GM23338 (cell line): ENCODE measurements around the gene RTP5. TPM values are rescaled to one million over a fixed set of nuclear protein-coding genes. Genes with fewer than 3 reads are reported as not detected.

Experiments
- ATAC-seq: fragments of 200-7000 bp; cut with Tn5 transposase; 3 replicates; pipeline ENCODE4 v1.9.1; 2020
- DNase-seq: peaks from one replicate; pipeline ENCODE4 v3.0.0-alpha.2; 2015; ENCODE audit warnings: low spot score
- H2AFZ ChIP-seq: fragments of 200-600 bp; sonication (generic); 2 replicates; pipeline ENCODE4 v1.8.0; 2016; ENCODE audit warnings: antibody characterized with exemption, mild to moderate bottlenecking, moderate library complexity
- H3F3A ChIP-seq: fragments of 200-600 bp; sonication (generic); replicated peaks from 2 replicates; pipeline ENCODE4 v1.8.0; 2017; ENCODE audit warnings: antibody characterized with exemption, mixed run types, low read depth
- H3K27ac ChIP-seq: fragments of 200-600 bp; sonication (generic); 2 replicates; pipeline ENCODE4 v1.6.1; 2016; ENCODE audit warnings: low read depth
- H3K27me3 ChIP-seq: fragments of 200-600 bp; sonication (generic); 2 replicates; pipeline ENCODE4 v1.8.0; 2016; ENCODE audit warnings: mild to moderate bottlenecking, mixed run types, moderate library complexity; ENCODE audit not compliant: insufficient read depth
- H3K36me3 ChIP-seq: fragments of 200-600 bp; sonication (generic); 2 replicates; pipeline ENCODE4 v1.8.0; 2016; ENCODE audit warnings: mild to moderate bottlenecking; ENCODE audit not compliant: insufficient read depth
- H3K4me1 ChIP-seq: fragments of 200-600 bp; sonication (generic); 2 replicates; pipeline ENCODE4 v1.8.0; 2016; ENCODE audit warnings: mild to moderate bottlenecking, moderate library complexity; ENCODE audit not compliant: insufficient read depth
- H3K4me2 ChIP-seq: fragments of 200-600 bp; sonication (generic); 2 replicates; pipeline ENCODE4 v1.7.1; 2017; ENCODE audit warnings: mixed run types
- H3K4me3 ChIP-seq: fragments of 200-600 bp; sonication (generic); 2 replicates; pipeline ENCODE4 v1.6.1; 2016; ENCODE audit warnings: mixed run types
- H3K79me2 ChIP-seq: fragments of 200-600 bp; sonication (generic); replicated peaks from 2 replicates; pipeline ENCODE4 v1.8.0; 2017; ENCODE audit warnings: mild to moderate bottlenecking; ENCODE audit not compliant: insufficient read depth
- H3K9me2 ChIP-seq: fragments of 200-600 bp; sonication (generic); 2 replicates; pipeline ENCODE4 v1.8.0; 2017; ENCODE audit not compliant: insufficient read depth
- H4K20me1 ChIP-seq: fragments of 200-600 bp; sonication (generic); replicated peaks from 2 replicates; pipeline ENCODE4 v1.8.0; 2017; ENCODE audit warnings: mild to moderate bottlenecking; ENCODE audit not compliant: insufficient read depth
- H3K27ac Mint-ChIP-seq: 2 replicates; pipeline ENCODE4 v1.8.0; 2020; ENCODE audit warnings: inconsistent platforms, mild to moderate bottlenecking, moderate library complexity, mixed read lengths
- H3K27me3 Mint-ChIP-seq: 3 replicates; pipeline ENCODE4 v1.8.0; 2022; ENCODE audit warnings: low read depth, mild to moderate bottlenecking, moderate library complexity, mixed read lengths, inconsistent platforms; ENCODE audit not compliant: insufficient read depth, poor library complexity
- H3K36me3 Mint-ChIP-seq: 3 replicates; pipeline ENCODE4 v1.8.0; 2021; ENCODE audit warnings: low read depth, mild to moderate bottlenecking, inconsistent platforms, moderate library complexity, mixed read lengths
- H3K4me1 Mint-ChIP-seq: 3 replicates; pipeline ENCODE4 v1.8.0; 2020; ENCODE audit warnings: mild to moderate bottlenecking, inconsistent platforms, mixed read lengths
- H3K4me3 Mint-ChIP-seq: 3 replicates; pipeline ENCODE4 v1.8.0; 2021; ENCODE audit warnings: moderate library complexity, mild to moderate bottlenecking, inconsistent platforms, mixed read lengths
- H3K9me3 Mint-ChIP-seq: 3 replicates; pipeline ENCODE4 v1.8.0; 2020; ENCODE audit warnings: moderate library complexity, mild to moderate bottlenecking, inconsistent platforms, mixed read lengths
- CREB1 ChIP-seq: fragments of 250-450 bp; sonication (Bioruptor Pico); IDR thresholded peaks from 2 replicates; pipeline ENCODE4 v1.5.0; 2020; ENCODE audit warnings: low read depth, mild to moderate bottlenecking, moderate library complexity
- EZH2 ChIP-seq: fragments of 200-600 bp; sonication (generic); IDR thresholded peaks from one replicate; pipeline ENCODE4 v1.8.0; 2017; ENCODE audit warnings: antibody characterized with exemption, mild to moderate bottlenecking, low read depth; ENCODE audit not compliant: unreplicated experiment
- EZH2phosphoT487 ChIP-seq: fragments of 200-600 bp; sonication (generic); IDR thresholded peaks from one replicate; pipeline ENCODE4 v1.8.1; 2018; ENCODE audit warnings: antibody characterized with exemption; ENCODE audit not compliant: unreplicated experiment
- JUNB ChIP-seq: IDR thresholded peaks from one replicate; pipeline ENCODE4 v1.6.1; 2016; ENCODE audit warnings: antibody characterized with exemption; ENCODE audit not compliant: unreplicated experiment
- NANOG ChIP-seq: IDR thresholded peaks from 2 replicates; pipeline ENCODE4 v1.6.1; 2016; ENCODE audit warnings: antibody characterized with exemption, borderline replicate concordance
- STAT1 ChIP-seq: IDR thresholded peaks from one replicate; pipeline ENCODE4 v1.6.1; 2016; ENCODE audit warnings: antibody characterized with exemption; ENCODE audit not compliant: unreplicated experiment
- ZNF114 ChIP-seq: fragments of 250-450 bp; sonication (Bioruptor Pico); IDR thresholded peaks from 2 replicates; pipeline ENCODE4 v1.5.0; 2020; ENCODE audit warnings: mild to moderate bottlenecking, moderate library complexity
- polyA plus RNA-seq: library from polyadenylated mRNA; unstranded; fragments of >200 nt; fragmentation: Nextera tagmentation; extraction: Ambion mirVana; gene quantifications from 2 replicates; pipeline ENCODE4 v1.2.1, GENCODE V29; 2016
- total RNA-seq: library from RNA; depleted of rRNA; stranded (reverse); fragments of >200 nt; shearing (Covaris generic); gene quantifications from 2 replicates; pipeline ENCODE4 v1.2.3, GENCODE V29; 2014
- TF ChIP-seq, protein P1 (sequence below): IDR thresholded peaks from one replicate; pipeline ENCODE4 v1.6.1; 2018; ENCODE audit warnings: antibody characterized with exemption; ENCODE audit not compliant: unreplicated experiment
- TF ChIP-seq, protein P2 (sequence below), 2 experiments: fragments of 200-600 bp in 1 of 2; sonication (generic) in 1 of 2; conservative IDR thresholded peaks; 2 replicates each; pipeline versions ENCODE4 v1.5.1 to v1.6.1; 2016 to 2017; ENCODE audit warnings: antibody characterized with exemption in 2 of 2, low read depth in 2 of 2, mild to moderate bottlenecking in 2 of 2, moderate library complexity in 1 of 2
- TF ChIP-seq, protein P3 (sequence below): fragments of 250-450 bp; sonication (Bioruptor Pico); IDR thresholded peaks from 2 replicates; pipeline ENCODE4 v1.5.0; 2020; ENCODE audit warnings: mild to moderate bottlenecking, moderate library complexity
- TF ChIP-seq, protein P4 (sequence below): IDR thresholded peaks from 2 replicates; pipeline ENCODE4 v1.6.1; 2016; ENCODE audit warnings: antibody characterized with exemption

The RTP5 gene
- total and polyA plus RNA-seq, 2 experiments from 2014 or later, result not detected

DNA sequence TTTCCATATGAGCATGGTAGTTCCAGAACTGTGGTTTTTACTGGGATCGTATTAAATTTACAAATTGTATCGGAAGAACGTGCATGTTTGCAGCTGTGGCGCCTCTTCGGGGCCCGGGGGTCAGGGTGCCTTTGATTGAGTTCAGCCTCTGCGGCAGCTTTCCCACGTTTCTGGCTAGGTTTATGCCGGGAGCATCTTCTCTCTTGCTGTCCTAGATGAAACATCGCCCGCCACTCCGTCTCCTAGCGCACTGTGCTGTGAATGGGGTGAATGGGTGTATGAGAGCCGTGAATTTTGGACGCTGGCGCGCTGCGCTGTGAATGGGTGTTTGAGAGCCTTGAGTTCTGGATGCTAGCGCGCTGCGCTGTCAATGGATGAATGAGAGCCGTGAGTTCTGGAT, 23.1 kb upstream of the RTP5 start:
- ATAC-seq (no peak), DNase-seq (no peak)
- H4K20me1 ChIP-seq, result no peaks in the 10 kb centered on the region
- Mint-ChIP-seq H3K36me3 (no peaks in the 10 kb centered on the region), H3K27ac (no peak overlapping the region), H3K9me3 (no peaks in the 10 kb centered on the region), H3K27me3 (peaks cover 36% of the 10 kb centered on the region), H3K4me3 (no peak overlapping the region; the same call in 2 of the 3 replicates), H3K4me1 (peaks cover 7% of the 10 kb centered on the region)
- no peak overlapping the region for H3K4me3 ChIP-seq
- no peaks in the 10 kb centered on the region for H3K79me2 ChIP-seq
- H3F3A ChIP-seq, result no peaks in the 10 kb centered on the region
- H3K9me2 ChIP-seq, result no peaks in the 10 kb centered on the region
- no peak overlapping the region for H2AFZ ChIP-seq
- no peak overlapping the region for H3K4me2 ChIP-seq
- H3K4me1 ChIP-seq, result no peaks in the 10 kb centered on the region; the same call in 1 of the 2 replicates
- H3K27me3 ChIP-seq, result peaks cover 22% of the 10 kb centered on the region
- H3K36me3 ChIP-seq, result no peaks in the 10 kb centered on the region
- TF ChIP-seq, protein P1, sequence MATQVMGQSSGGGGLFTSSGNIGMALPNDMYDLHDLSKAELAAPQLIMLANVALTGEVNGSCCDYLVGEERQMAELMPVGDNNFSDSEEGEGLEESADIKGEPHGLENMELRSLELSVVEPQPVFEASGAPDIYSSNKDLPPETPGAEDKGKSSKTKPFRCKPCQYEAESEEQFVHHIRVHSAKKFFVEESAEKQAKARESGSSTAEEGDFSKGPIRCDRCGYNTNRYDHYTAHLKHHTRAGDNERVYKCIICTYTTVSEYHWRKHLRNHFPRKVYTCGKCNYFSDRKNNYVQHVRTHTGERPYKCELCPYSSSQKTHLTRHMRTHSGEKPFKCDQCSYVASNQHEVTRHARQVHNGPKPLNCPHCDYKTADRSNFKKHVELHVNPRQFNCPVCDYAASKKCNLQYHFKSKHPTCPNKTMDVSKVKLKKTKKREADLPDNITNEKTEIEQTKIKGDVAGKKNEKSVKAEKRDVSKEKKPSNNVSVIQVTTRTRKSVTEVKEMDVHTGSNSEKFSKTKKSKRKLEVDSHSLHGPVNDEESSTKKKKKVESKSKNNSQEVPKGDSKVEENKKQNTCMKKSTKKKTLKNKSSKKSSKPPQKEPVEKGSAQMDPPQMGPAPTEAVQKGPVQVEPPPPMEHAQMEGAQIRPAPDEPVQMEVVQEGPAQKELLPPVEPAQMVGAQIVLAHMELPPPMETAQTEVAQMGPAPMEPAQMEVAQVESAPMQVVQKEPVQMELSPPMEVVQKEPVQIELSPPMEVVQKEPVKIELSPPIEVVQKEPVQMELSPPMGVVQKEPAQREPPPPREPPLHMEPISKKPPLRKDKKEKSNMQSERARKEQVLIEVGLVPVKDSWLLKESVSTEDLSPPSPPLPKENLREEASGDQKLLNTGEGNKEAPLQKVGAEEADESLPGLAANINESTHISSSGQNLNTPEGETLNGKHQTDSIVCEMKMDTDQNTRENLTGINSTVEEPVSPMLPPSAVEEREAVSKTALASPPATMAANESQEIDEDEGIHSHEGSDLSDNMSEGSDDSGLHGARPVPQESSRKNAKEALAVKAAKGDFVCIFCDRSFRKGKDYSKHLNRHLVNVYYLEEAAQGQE, result no peak
- TF ChIP-seq, protein P2, sequence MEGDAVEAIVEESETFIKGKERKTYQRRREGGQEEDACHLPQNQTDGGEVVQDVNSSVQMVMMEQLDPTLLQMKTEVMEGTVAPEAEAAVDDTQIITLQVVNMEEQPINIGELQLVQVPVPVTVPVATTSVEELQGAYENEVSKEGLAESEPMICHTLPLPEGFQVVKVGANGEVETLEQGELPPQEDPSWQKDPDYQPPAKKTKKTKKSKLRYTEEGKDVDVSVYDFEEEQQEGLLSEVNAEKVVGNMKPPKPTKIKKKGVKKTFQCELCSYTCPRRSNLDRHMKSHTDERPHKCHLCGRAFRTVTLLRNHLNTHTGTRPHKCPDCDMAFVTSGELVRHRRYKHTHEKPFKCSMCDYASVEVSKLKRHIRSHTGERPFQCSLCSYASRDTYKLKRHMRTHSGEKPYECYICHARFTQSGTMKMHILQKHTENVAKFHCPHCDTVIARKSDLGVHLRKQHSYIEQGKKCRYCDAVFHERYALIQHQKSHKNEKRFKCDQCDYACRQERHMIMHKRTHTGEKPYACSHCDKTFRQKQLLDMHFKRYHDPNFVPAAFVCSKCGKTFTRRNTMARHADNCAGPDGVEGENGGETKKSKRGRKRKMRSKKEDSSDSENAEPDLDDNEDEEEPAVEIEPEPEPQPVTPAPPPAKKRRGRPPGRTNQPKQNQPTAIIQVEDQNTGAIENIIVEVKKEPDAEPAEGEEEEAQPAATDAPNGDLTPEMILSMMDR (conservative IDR thresholded peaks at IDR 0.05; ENCODE audit: low read depth in 2 of 2), result no peak
- TF ChIP-seq, protein P3, sequence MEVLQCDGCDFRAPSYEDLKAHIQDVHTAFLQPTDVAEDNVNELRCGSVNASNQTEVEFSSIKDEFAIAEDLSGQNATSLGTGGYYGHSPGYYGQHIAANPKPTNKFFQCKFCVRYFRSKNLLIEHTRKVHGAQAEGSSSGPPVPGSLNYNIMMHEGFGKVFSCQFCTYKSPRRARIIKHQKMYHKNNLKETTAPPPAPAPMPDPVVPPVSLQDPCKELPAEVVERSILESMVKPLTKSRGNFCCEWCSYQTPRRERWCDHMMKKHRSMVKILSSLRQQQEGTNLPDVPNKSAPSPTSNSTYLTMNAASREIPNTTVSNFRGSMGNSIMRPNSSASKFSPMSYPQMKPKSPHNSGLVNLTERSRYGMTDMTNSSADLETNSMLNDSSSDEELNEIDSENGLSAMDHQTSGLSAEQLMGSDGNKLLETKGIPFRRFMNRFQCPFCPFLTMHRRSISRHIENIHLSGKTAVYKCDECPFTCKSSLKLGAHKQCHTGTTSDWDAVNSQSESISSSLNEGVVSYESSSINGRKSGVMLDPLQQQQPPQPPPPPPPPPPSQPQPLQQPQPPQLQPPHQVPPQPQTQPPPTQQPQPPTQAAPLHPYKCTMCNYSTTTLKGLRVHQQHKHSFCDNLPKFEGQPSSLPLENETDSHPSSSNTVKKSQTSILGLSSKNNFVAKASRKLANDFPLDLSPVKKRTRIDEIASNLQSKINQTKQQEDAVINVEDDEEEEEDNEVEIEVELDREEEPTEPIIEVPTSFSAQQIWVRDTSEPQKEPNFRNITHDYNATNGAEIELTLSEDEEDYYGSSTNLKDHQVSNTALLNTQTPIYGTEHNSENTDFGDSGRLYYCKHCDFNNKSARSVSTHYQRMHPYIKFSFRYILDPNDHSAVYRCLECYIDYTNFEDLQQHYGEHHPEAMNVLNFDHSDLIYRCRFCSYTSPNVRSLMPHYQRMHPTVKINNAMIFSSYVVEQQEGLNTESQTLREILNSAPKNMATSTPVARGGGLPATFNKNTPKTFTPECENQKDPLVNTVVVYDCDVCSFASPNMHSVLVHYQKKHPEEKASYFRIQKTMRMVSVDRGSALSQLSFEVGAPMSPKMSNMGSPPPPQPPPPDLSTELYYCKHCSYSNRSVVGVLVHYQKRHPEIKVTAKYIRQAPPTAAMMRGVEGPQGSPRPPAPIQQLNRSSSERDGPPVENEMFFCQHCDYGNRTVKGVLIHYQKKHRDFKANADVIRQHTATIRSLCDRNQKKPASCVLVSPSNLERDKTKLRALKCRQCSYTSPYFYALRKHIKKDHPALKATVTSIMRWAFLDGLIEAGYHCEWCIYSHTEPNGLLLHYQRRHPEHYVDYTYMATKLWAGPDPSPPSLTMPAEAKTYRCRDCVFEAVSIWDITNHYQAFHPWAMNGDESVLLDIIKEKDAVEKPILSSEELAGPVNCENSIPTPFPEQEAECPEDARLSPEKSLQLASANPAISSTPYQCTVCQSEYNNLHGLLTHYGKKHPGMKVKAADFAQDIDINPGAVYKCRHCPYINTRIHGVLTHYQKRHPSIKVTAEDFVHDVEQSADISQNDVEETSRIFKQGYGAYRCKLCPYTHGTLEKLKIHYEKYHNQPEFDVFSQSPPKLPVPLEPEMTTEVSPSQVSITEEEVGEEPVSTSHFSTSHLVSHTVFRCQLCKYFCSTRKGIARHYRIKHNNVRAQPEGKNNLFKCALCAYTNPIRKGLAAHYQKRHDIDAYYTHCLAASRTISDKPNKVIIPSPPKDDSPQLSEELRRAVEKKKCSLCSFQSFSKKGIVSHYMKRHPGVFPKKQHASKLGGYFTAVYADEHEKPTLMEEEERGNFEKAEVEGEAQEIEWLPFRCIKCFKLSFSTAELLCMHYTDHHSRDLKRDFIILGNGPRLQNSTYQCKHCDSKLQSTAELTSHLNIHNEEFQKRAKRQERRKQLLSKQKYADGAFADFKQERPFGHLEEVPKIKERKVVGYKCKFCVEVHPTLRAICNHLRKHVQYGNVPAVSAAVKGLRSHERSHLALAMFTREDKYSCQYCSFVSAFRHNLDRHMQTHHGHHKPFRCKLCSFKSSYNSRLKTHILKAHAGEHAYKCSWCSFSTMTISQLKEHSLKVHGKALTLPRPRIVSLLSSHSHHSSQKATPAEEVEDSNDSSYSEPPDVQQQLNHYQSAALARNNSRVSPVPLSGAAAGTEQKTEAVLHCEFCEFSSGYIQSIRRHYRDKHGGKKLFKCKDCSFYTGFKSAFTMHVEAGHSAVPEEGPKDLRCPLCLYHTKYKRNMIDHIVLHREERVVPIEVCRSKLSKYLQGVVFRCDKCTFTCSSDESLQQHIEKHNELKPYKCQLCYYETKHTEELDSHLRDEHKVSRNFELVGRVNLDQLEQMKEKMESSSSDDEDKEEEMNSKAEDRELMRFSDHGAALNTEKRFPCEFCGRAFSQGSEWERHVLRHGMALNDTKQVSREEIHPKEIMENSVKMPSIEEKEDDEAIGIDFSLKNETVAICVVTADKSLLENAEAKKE (CRISPR knock-in tag), result no peak
- TF ChIP-seq CREB1 (CRISPR knock-in tag) (no peak), EZH2phosphoT487 (no peak), EZH2 (no peak), NANOG (no peak), STAT1 (no peak), ZNF114 (CRISPR knock-in tag) (no peak), JUNB (no peak)
- TF ChIP-seq, protein P4, sequence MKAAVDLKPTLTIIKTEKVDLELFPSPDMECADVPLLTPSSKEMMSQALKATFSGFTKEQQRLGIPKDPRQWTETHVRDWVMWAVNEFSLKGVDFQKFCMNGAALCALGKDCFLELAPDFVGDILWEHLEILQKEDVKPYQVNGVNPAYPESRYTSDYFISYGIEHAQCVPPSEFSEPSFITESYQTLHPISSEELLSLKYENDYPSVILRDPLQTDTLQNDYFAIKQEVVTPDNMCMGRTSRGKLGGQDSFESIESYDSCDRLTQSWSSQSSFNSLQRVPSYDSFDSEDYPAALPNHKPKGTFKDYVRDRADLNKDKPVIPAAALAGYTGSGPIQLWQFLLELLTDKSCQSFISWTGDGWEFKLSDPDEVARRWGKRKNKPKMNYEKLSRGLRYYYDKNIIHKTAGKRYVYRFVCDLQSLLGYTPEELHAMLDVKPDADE, result no peak
- H3K27ac ChIP-seq, result no peak overlapping the region
